ENCODE data around the gene NMUR1. TPM values are rescaled to one million over a fixed set of nuclear protein-coding genes. Genes with fewer than 3 reads are reported as not detected.

NMUR1 gene
- total RNA-seq, 1 donor from 2014 or later: not detected

DNA sequence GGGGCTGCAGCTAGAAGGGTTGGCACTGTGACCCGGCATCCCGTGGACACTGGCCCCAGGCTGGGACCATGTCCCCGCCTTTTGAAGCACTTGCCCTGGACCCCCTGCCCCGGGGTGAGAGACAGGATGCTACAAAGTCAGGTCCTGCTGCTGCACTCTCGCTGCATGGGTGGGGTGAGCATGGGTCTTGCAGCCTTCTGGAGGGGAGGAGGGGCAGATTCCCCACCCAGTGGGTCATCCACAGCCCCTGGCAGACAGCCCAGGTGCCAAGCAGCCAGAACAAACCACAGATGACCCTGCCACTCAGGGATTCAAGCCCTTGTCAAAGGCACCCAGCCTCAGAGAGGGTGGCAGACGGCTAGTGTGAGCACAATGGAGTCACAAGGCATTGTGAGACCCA, 5.7 kb upstream of the NMUR1 start:
- FAIRE-seq: no peak
- H3K4me3 Mint-ChIP-seq (ENCODE audit: unreplicated experiment): no peak overlapping the region
- H3K36me3 Mint-ChIP-seq (ENCODE audit: low read depth, unreplicated experiment): no peaks in the 10 kb centered on the region
- Histone ChIP-seq H3K4me3 (ENCODE audit: insufficient read depth, low read depth, low read length) (no peak overlapping the region), H2AFZ (ENCODE audit: low read depth, low read length) (no peak overlapping the region), H3K36me3 (ENCODE audit: insufficient read depth, low read length) (no peaks in the 10 kb centered on the region), H4K20me1 (ENCODE audit: insufficient read depth, low read length) (no peaks in the 10 kb centered on the region), H3K27ac (ENCODE audit: low read depth, low read length) (no peak overlapping the region), H3K4me2 (ENCODE audit: low read length) (no peak overlapping the region), H3K79me2 (ENCODE audit: insufficient read depth, low read length) (no peaks in the 10 kb centered on the region), H3K27me3 (ENCODE audit: insufficient read depth, low read length) (peaks cover 25% of the 10 kb centered on the region), H3K4me1 (ENCODE audit: insufficient read depth, low read length) (no peaks in the 10 kb centered on the region), H3K9ac (ENCODE audit: low read length) (no peak overlapping the region), H3K9me3 (ENCODE audit: insufficient read depth, low read depth, low read length) (no peaks in the 10 kb centered on the region)
- TF ChIP-seq, protein P1, sequence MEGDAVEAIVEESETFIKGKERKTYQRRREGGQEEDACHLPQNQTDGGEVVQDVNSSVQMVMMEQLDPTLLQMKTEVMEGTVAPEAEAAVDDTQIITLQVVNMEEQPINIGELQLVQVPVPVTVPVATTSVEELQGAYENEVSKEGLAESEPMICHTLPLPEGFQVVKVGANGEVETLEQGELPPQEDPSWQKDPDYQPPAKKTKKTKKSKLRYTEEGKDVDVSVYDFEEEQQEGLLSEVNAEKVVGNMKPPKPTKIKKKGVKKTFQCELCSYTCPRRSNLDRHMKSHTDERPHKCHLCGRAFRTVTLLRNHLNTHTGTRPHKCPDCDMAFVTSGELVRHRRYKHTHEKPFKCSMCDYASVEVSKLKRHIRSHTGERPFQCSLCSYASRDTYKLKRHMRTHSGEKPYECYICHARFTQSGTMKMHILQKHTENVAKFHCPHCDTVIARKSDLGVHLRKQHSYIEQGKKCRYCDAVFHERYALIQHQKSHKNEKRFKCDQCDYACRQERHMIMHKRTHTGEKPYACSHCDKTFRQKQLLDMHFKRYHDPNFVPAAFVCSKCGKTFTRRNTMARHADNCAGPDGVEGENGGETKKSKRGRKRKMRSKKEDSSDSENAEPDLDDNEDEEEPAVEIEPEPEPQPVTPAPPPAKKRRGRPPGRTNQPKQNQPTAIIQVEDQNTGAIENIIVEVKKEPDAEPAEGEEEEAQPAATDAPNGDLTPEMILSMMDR (IDR thresholded peaks at IDR 0.05; ENCODE audit: insufficient read depth, low read depth, low read length): no peak
- no peak for TF ChIP-seq EZH2 (IDR thresholded peaks at IDR 0.05; ENCODE audit: insufficient read depth, low read length)
- H3K4me1 Mint-ChIP-seq (ENCODE audit: low read depth, unreplicated experiment): peaks cover 3% of the 10 kb centered on the region
- no peak for DNase-seq (ENCODE audit: low read depth)
- peaks cover 4% of the 10 kb centered on the region for H3K9me3 Mint-ChIP-seq (ENCODE audit: unreplicated experiment)
- peaks cover 72% of the 10 kb centered on the region for H3K27me3 Mint-ChIP-seq (ENCODE audit: low read depth, unreplicated experiment)
- no peak overlapping the region for H3K27ac Mint-ChIP-seq (ENCODE audit: unreplicated experiment)

DNA sequence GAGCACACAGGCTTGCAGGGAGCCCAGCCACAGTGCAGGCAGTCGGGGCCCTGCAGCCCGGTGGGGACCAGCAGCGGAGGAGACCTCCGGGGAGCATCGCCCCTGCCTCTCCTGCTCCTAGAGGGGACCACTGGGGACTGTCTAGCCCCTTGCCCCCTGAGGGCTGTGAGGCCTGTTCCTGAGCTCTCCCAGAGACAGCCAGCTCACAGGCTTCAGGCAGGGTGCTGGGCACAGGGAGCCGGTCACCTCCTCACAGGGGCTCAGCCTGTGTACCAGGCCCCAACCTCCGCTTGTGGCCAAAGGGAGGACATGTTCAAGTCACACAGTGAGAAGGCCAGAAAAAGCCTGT, 3.5 kb upstream of the NMUR1 start:
- Mint-ChIP-seq H3K4me3 (ENCODE audit: unreplicated experiment) (no peak overlapping the region), H3K36me3 (ENCODE audit: low read depth, unreplicated experiment) (no peaks in the 10 kb centered on the region), H3K9me3 (ENCODE audit: unreplicated experiment) (peaks cover 3% of the 10 kb centered on the region), H3K4me1 (ENCODE audit: low read depth, unreplicated experiment) (peaks cover 3% of the 10 kb centered on the region), H3K27me3 (ENCODE audit: low read depth, unreplicated experiment) (peaks cover 72% of the 10 kb centered on the region), H3K27ac (ENCODE audit: unreplicated experiment) (no peak overlapping the region)
- no peak for TF ChIP-seq EZH2 (IDR thresholded peaks at IDR 0.05; ENCODE audit: insufficient read depth, low read length)
- TF ChIP-seq, protein P1 (IDR thresholded peaks at IDR 0.05; ENCODE audit: insufficient read depth, low read depth, low read length): no peak
- no peaks in the 10 kb centered on the region for H3K36me3 ChIP-seq (ENCODE audit: insufficient read depth, low read length)
- no peaks in the 10 kb centered on the region for H4K20me1 ChIP-seq (ENCODE audit: insufficient read depth, low read length)
- DNase-seq (ENCODE audit: low read depth) (no peak), FAIRE-seq (no peak)
- H3K9ac ChIP-seq (ENCODE audit: low read length): no peak overlapping the region
- H3K4me3 ChIP-seq (ENCODE audit: insufficient read depth, low read depth, low read length): no peak overlapping the region
- H3K27ac ChIP-seq (ENCODE audit: low read depth, low read length): no peak overlapping the region
- H3K79me2 ChIP-seq (ENCODE audit: insufficient read depth, low read length): no peaks in the 10 kb centered on the region
- no peaks in the 10 kb centered on the region for H3K4me1 ChIP-seq (ENCODE audit: insufficient read depth, low read length)
- H2AFZ ChIP-seq (ENCODE audit: low read depth, low read length): no peak overlapping the region
- peaks cover 33% of the 10 kb centered on the region for H3K27me3 ChIP-seq (ENCODE audit: insufficient read depth, low read length)
- no peak overlapping the region for H3K4me2 ChIP-seq (ENCODE audit: low read length)
- H3K9me3 ChIP-seq (ENCODE audit: insufficient read depth, low read depth, low read length): no peaks in the 10 kb centered on the region

DNA sequence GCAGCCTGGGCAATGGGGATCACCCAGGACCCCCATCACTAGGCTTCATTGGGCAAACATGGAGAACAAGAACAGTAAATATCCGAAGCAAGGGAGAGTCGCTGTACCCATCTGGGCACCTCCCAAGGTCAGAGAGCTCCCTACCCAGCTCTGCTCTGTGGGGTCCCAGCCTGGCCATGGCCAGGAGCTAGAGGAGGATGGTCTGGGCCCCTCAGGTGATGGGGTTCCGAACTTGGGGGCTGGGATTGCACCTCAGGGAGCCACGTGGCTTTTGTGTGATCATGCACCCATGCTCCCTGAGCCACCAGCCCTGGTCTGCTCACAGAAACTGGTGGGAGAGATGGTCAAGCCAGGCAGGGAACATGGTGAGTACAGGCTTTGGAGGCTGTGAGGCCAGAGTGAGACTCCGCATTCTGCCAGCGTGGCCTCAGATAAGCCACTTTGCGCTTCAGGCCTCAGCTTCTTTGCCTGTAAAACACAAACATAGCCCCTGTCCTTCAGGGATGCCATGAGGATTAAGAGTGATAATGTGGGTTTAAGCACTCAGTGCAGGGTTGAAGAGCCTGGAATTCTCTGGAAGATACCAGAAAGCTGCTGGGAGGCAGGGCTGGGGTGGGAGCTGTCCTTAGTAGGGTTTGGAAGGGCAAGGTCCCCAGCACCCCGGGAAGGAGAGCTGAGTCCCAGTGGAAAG, 3.0 kb upstream of the NMUR1 start:
- FAIRE-seq: no peak
- H3K4me3 ChIP-seq (ENCODE audit: insufficient read depth, low read depth, low read length): no peak overlapping the region
- no peak overlapping the region for H3K4me2 ChIP-seq (ENCODE audit: low read length)
- DNase-seq (ENCODE audit: low read depth): no peak
- no peak overlapping the region for H3K27ac Mint-ChIP-seq (ENCODE audit: unreplicated experiment)
- no peaks in the 10 kb centered on the region for H3K9me3 ChIP-seq (ENCODE audit: insufficient read depth, low read depth, low read length)
- no peak overlapping the region for H3K4me3 Mint-ChIP-seq (ENCODE audit: unreplicated experiment)
- H3K9ac ChIP-seq (ENCODE audit: low read length): no peak overlapping the region
- H3K36me3 Mint-ChIP-seq (ENCODE audit: low read depth, unreplicated experiment): no peaks in the 10 kb centered on the region
- H3K27ac ChIP-seq (ENCODE audit: low read depth, low read length): no peak overlapping the region
- no peaks in the 10 kb centered on the region for H3K4me1 ChIP-seq (ENCODE audit: insufficient read depth, low read length)
- peaks cover 75% of the 10 kb centered on the region for H3K27me3 Mint-ChIP-seq (ENCODE audit: low read depth, unreplicated experiment)
- TF ChIP-seq, protein P1 (IDR thresholded peaks at IDR 0.05; ENCODE audit: insufficient read depth, low read depth, low read length): no peak
- peaks cover 33% of the 10 kb centered on the region for H3K27me3 ChIP-seq (ENCODE audit: insufficient read depth, low read length)
- H3K79me2 ChIP-seq (ENCODE audit: insufficient read depth, low read length): no peaks in the 10 kb centered on the region
- H3K4me1 Mint-ChIP-seq (ENCODE audit: low read depth, unreplicated experiment): peaks cover 3% of the 10 kb centered on the region
- H2AFZ ChIP-seq (ENCODE audit: low read depth, low read length): no peak overlapping the region
- peaks cover 3% of the 10 kb centered on the region for H3K9me3 Mint-ChIP-seq (ENCODE audit: unreplicated experiment)
- H3K36me3 ChIP-seq (ENCODE audit: insufficient read depth, low read length): no peaks in the 10 kb centered on the region
- no peaks in the 10 kb centered on the region for H4K20me1 ChIP-seq (ENCODE audit: insufficient read depth, low read length)
